HepG2 (cell line): Measurements from ENCODE around the gene PNKP. TPM values are rescaled to one million over a fixed set of nuclear protein-coding genes. Genes with fewer than 3 reads are reported as not detected.

ENCODE experiments used
- HOXA9 ChIP-seq: sonication (generic); formaldehyde crosslinking; IDR thresholded peaks from 2 replicates; pipeline ENCODE4 v1.8.1; 2022; ENCODE audit warnings: missing genetic modification reagents, mild to moderate bottlenecking, moderate library complexity, borderline replicate concordance
- NPAS2 ChIP-seq: sonication (generic); formaldehyde crosslinking; IDR thresholded peaks from 2 replicates; pipeline ENCODE4 v1.8.0; 2022; ENCODE audit warnings: mild to moderate bottlenecking, missing genetic modification reagents, borderline replicate concordance
- PPARG ChIP-seq: conservative IDR thresholded peaks from 2 replicates; pipeline ENCODE4 v1.6.1; 2016; ENCODE audit warnings: missing biosample characterization, missing genetic modification reagents
- SMAD3 ChIP-seq: sonication (generic); formaldehyde crosslinking; IDR thresholded peaks from 2 replicates; pipeline ENCODE4 v1.4.0; 2020; ENCODE audit warnings: missing genetic modification reagents
- SP2 ChIP-seq: sonication (generic); formaldehyde crosslinking; IDR thresholded peaks from 2 replicates; pipeline ENCODE4 v1.5.1; 2020; ENCODE audit warnings: mild to moderate bottlenecking, missing genetic modification reagents
- YEATS2 ChIP-seq: sonication (generic); formaldehyde crosslinking; IDR thresholded peaks from 2 replicates; pipeline ENCODE4 v1.4.0; 2020; ENCODE audit warnings: missing genetic modification reagents, borderline replicate concordance
- ZBTB7B ChIP-seq: sonication (generic); formaldehyde crosslinking; IDR thresholded peaks from 2 replicates; pipeline ENCODE4 v1.4.0; 2020; ENCODE audit warnings: missing genetic modification reagents
- ZNF318 ChIP-seq: sonication (generic); formaldehyde crosslinking; IDR thresholded peaks from 2 replicates; pipeline ENCODE4 v1.4.0; 2020; ENCODE audit warnings: mild to moderate bottlenecking, missing genetic modification reagents
- ZNF510 ChIP-seq: sonication (generic); formaldehyde crosslinking; IDR thresholded peaks from 2 replicates; pipeline ENCODE4 v1.4.0; 2020; ENCODE audit warnings: low read depth, mild to moderate bottlenecking, missing genetic modification reagents
- polyA plus RNA-seq, 8 experiments: library from polyadenylated mRNA; depleted of rRNA in 3 of 8; stranded (reverse) in 7 of 8; unstranded in 1 of 8; fragments of >200 nt; fragmentation: Illumina TruSeq in 4 of 8; extraction: Trizol in 4 of 8; gene quantifications; 2 replicates each; pipeline versions ENCODE4 v1.2.1 to v1.2.3, GENCODE V29; 2011 to 2016; ENCODE audit warnings: low read depth in 4 of 8, missing spikeins in 1 of 8, mixed read lengths in 1 of 8; ENCODE audit not compliant: insufficient read depth in 1 of 8
- total RNA-seq, 5 experiments: library from RNA; depleted of rRNA; stranded (reverse); fragments of >200 nt; fragmentation: Illumina TruSeq; extraction: Trizol; gene quantifications; 2 replicates each; pipeline ENCODE4 v1.2.3, GENCODE V29; 2016; ENCODE audit warnings: low read depth in 1 of 5
- TF ChIP-seq, protein P1 (sequence below), 2 experiments: fragments of 450-650 bp in 1 of 2; sonication (generic) in 1 of 2; formaldehyde crosslinking in 1 of 2; IDR thresholded peaks; 2 replicates each; pipeline versions ENCODE4 v1.6.1 to v1.8.0; 2016 to 2022; ENCODE audit warnings: antibody characterized with exemption in 1 of 2, mild to moderate bottlenecking in 1 of 2, missing genetic modification reagents in 1 of 2

Gene PNKP
- total and polyA plus RNA-seq, 2 of the 13 experiments (the other 11 are each of a cell fraction or from before 2014, with no cell fraction given), result 12.7 to 27.1 TPM

DNA sequence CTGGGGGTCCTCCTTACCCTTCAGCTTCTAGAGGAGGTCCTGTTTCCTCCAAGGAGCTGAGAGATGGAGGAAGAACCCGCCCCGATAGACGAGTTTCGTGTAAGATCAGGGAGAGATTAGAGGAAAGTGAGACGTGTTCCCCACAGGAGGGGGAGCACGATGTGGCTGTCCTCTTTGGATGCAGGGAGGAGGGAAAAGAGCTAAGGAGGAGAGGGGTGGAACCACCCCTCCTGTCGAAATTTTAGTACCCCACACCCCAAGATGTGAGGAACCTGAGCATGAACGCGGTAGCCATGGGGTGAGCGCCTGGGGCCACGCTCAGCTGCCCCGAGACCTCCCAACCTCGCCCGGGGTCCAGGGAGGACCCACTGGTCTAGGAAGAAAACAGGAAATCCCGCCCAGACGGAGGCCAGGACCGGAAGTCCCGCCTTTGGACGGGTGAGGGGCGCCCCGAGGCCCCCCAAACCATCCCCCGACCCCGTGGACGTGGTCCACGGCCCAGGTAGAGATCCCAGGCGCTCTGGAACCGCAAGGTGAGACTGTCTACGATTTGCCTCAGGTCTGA is 8.6 kb upstream of the PNKP start (continued):
- 0 out of 2 replicates have a peak, but pooled peaks have one; percentile 30 for TF ChIP-seq ZNF318 (CRISPR knock-in tag)
- no peak for TF ChIP-seq ZNF510
- 0 out of 2 replicates have a peak, but pooled peaks have one; percentile 54 for TF ChIP-seq YEATS2 (CRISPR knock-in tag)
- 0 out of 2 replicates have a peak, but pooled peaks have one; percentile 21 for TF ChIP-seq SMAD3
- TF ChIP-seq PPARG, result no peak
- peak; percentile 89 for TF ChIP-seq SP2 (CRISPR knock-in tag)
- TF ChIP-seq NPAS2, result no peak
- no peak for TF ChIP-seq HOXA9 (CRISPR knock-in tag)
- TF ChIP-seq, protein P1, sequence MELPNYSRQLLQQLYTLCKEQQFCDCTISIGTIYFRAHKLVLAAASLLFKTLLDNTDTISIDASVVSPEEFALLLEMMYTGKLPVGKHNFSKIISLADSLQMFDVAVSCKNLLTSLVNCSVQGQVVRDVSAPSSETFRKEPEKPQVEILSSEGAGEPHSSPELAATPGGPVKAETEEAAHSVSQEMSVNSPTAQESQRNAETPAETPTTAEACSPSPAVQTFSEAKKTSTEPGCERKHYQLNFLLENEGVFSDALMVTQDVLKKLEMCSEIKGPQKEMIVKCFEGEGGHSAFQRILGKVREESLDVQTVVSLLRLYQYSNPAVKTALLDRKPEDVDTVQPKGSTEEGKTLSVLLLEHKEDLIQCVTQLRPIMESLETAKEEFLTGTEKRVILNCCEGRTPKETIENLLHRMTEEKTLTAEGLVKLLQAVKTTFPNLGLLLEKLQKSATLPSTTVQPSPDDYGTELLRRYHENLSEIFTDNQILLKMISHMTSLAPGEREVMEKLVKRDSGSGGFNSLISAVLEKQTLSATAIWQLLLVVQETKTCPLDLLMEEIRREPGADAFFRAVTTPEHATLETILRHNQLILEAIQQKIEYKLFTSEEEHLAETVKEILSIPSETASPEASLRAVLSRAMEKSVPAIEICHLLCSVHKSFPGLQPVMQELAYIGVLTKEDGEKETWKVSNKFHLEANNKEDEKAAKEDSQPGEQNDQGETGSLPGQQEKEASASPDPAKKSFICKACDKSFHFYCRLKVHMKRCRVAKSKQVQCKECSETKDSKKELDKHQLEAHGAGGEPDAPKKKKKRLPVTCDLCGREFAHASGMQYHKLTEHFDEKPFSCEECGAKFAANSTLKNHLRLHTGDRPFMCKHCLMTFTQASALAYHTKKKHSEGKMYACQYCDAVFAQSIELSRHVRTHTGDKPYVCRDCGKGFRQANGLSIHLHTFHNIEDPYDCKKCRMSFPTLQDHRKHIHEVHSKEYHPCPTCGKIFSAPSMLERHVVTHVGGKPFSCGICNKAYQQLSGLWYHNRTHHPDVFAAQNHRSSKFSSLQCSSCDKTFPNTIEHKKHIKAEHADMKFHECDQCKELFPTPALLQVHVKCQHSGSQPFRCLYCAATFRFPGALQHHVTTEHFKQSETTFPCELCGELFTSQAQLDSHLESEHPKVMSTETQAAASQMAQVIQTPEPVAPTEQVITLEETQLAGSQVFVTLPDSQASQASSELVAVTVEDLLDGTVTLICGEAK (IDR thresholded peaks at IDR 0.05), result peak; percentile 40; the same call in 1 of the 2 replicates
- TF ChIP-seq, protein P1 (CRISPR knock-in tag; IDR thresholded peaks at IDR 0.05), result no peak; the same call in 1 of the 2 replicates
- peak; percentile 86 for TF ChIP-seq ZBTB7B (CRISPR knock-in tag)
